ENCODE results near the gene NXPH3.

Gene NXPH3

GRCh38 chr17:49557312-49558024 is 18.2 kb upstream of the NXPH3 start:
- no peak overlapping the region for H3K4me3 ChIP-seq (ENCODE audit: low read depth, low read length)
- peak; percentile 72 for DNase-seq (ENCODE audit: low read depth)
- TF ChIP-seq CTCF (IDR thresholded peaks at IDR 0.05; ENCODE audit: low read depth, low read length) (peak; percentile 74), MYC (IDR thresholded peaks at IDR 0.05; ENCODE audit: low read depth, low read length) (0 out of 2 replicates have a peak, but pooled peaks have one; percentile 11), MAX (IDR thresholded peaks at IDR 0.05; ENCODE audit: low read depth, low read length) (no peak), POLR2A (IDR thresholded peaks at IDR 0.05; ENCODE audit: extremely low read depth, insufficient read length) (no peak)

- no peak overlapping the region for H3K4me3 ChIP-seq (ENCODE audit: low read depth, low read length)
- no peak for DNase-seq (ENCODE audit: low read depth)
- TF ChIP-seq MAX (IDR thresholded peaks at IDR 0.05; ENCODE audit: low read depth, low read length) (no peak), POLR2A (IDR thresholded peaks at IDR 0.05; ENCODE audit: extremely low read depth, insufficient read length) (no peak), MYC (IDR thresholded peaks at IDR 0.05; ENCODE audit: low read depth, low read length) (no peak), CTCF (IDR thresholded peaks at IDR 0.05; ENCODE audit: low read depth, low read length) (no peak)
These were observed 11.0 kb upstream of the NXPH3 start for GRCh38 chr17:49564638-49565037.

- H3K4me3 ChIP-seq (ENCODE audit: low read depth, low read length) = no peak overlapping the region
- TF ChIP-seq CTCF (IDR thresholded peaks at IDR 0.05; ENCODE audit: low read depth, low read length) = no peak
- TF ChIP-seq MAX (IDR thresholded peaks at IDR 0.05; ENCODE audit: low read depth, low read length) = no peak
- TF ChIP-seq MYC (IDR thresholded peaks at IDR 0.05; ENCODE audit: low read depth, low read length) = no peak
- no peak for TF ChIP-seq POLR2A (IDR thresholded peaks at IDR 0.05; ENCODE audit: extremely low read depth, insufficient read length)
- no peak for DNase-seq (ENCODE audit: low read depth)
These were observed 9.7 kb upstream of the NXPH3 start for GRCh38 chr17:49565948-49566491.

GRCh38 chr17:49566668-49567071 is 9.0 kb upstream of the NXPH3 start:
- no peak for DNase-seq (ENCODE audit: low read depth)
- no peak overlapping the region for H3K4me3 ChIP-seq (ENCODE audit: low read depth, low read length)
- no peak for TF ChIP-seq CTCF (IDR thresholded peaks at IDR 0.05; ENCODE audit: low read depth, low read length)
- no peak for TF ChIP-seq POLR2A (IDR thresholded peaks at IDR 0.05; ENCODE audit: extremely low read depth, insufficient read length)

- TF ChIP-seq MAX (IDR thresholded peaks at IDR 0.05; ENCODE audit: low read depth, low read length) = no peak
- no peak for TF ChIP-seq MYC (IDR thresholded peaks at IDR 0.05; ENCODE audit: low read depth, low read length)
- TF ChIP-seq POLR2A (IDR thresholded peaks at IDR 0.05; ENCODE audit: extremely low read depth, insufficient read length) = no peak
- TF ChIP-seq CTCF (IDR thresholded peaks at IDR 0.05; ENCODE audit: low read depth, low read length) = no peak
- H3K4me3 ChIP-seq (ENCODE audit: low read depth, low read length) = no peak overlapping the region
- no peak for DNase-seq (ENCODE audit: low read depth)
These were observed 8.6 kb upstream of the NXPH3 start for GRCh38 chr17:49567104-49567521.
